Mesendoderm (in vitro differentiated cells): ENCODE measurements around the gene CFH.

ENCODE experiments used
- DNase-seq: peaks from one replicate; pipeline ENCODE4 v3.0.0; 2013
- H2AK5ac ChIP-seq: 2 replicates; pipeline ENCODE4 v1.6.1; 2013; ENCODE audit warnings: low read length, inconsistent platforms
- H2BK120ac ChIP-seq: 2 replicates; pipeline ENCODE4 v1.6.1; 2013; ENCODE audit warnings: low read depth, mild to moderate bottlenecking, low read length, moderate library complexity, mixed read lengths
- H2BK15ac ChIP-seq: replicated peaks from 2 replicates; pipeline ENCODE4 v1.6.1; 2013; ENCODE audit warnings: low read depth, mild to moderate bottlenecking, moderate library complexity
- H2BK5ac ChIP-seq: 2 replicates; pipeline ENCODE4 v1.6.1; 2013; ENCODE audit warnings: low read length, inconsistent platforms
- H3K18ac ChIP-seq: 2 replicates; pipeline ENCODE4 v1.6.1; 2013; ENCODE audit warnings: mild to moderate bottlenecking, low read length, mixed read lengths
- H3K23ac ChIP-seq: one replicate; pipeline ENCODE4 v1.6.1; 2013; ENCODE audit warnings: low read length
- H3K27ac ChIP-seq: 2 replicates; pipeline ENCODE4 v1.5.1; 2013; ENCODE audit warnings: low read depth, mild to moderate bottlenecking, inconsistent platforms, low read length, moderate library complexity
- H3K27me3 ChIP-seq: 2 replicates; pipeline ENCODE4 v1.6.1; 2013; ENCODE audit warnings: low read length, control low read depth, mild to moderate bottlenecking, inconsistent platforms; ENCODE audit not compliant: insufficient read depth, poor library complexity
- H3K36me3 ChIP-seq: 2 replicates; pipeline ENCODE4 v1.6.1; 2013; ENCODE audit warnings: low read length, inconsistent platforms; ENCODE audit not compliant: control insufficient read depth, insufficient read depth
- H3K4ac ChIP-seq: one replicate; pipeline ENCODE4 v1.6.1; 2013; ENCODE audit warnings: low read depth, mild to moderate bottlenecking, low read length, moderate library complexity
- H3K4me1 ChIP-seq: 2 replicates; pipeline ENCODE4 v1.6.1; 2013; ENCODE audit warnings: low read depth, low read length, inconsistent platforms; ENCODE audit not compliant: control insufficient read depth
- H3K4me2 ChIP-seq: 2 replicates; pipeline ENCODE4 v1.6.1; 2013; ENCODE audit warnings: low read length
- H3K4me3 ChIP-seq: 2 replicates; pipeline ENCODE4 v1.5.1; 2013; ENCODE audit warnings: mild to moderate bottlenecking, low read length
- H3K56ac ChIP-seq: one replicate; pipeline ENCODE4 v1.6.1; 2013; ENCODE audit warnings: low read length
- H3K79me1 ChIP-seq: 2 replicates; pipeline ENCODE4 v1.6.1; 2013; ENCODE audit warnings: low read length, inconsistent platforms
- H3K79me2 ChIP-seq: 2 replicates; pipeline ENCODE4 v1.6.1; 2013; ENCODE audit warnings: mild to moderate bottlenecking, low read length; ENCODE audit not compliant: control insufficient read depth, insufficient read depth
- H3K9ac ChIP-seq: 2 replicates; pipeline ENCODE4 v1.6.1; 2013; ENCODE audit warnings: low read length, inconsistent platforms
- H4K5ac ChIP-seq: one replicate; pipeline ENCODE4 v1.6.1; 2013; ENCODE audit warnings: low read length
- H4K8ac ChIP-seq: one replicate; pipeline ENCODE4 v1.6.1; 2013; ENCODE audit warnings: low read depth, mild to moderate bottlenecking, control low read depth, low read length, moderate library complexity
- WGBS: extraction: QIAGEN DNeasy Blood & Tissue Kit; methylation state at CpG from one replicate; pipeline ENCODE4 v1.1.7; 2013; ENCODE audit warnings: low lambda C conversion rate, missing lambda C conversion rate; ENCODE audit not compliant: insufficient coverage; ENCODE audit errors: extremely low coverage; 5-methylcytosine and 5-hydroxymethylcytosine counted together

CFH gene

DNA sequence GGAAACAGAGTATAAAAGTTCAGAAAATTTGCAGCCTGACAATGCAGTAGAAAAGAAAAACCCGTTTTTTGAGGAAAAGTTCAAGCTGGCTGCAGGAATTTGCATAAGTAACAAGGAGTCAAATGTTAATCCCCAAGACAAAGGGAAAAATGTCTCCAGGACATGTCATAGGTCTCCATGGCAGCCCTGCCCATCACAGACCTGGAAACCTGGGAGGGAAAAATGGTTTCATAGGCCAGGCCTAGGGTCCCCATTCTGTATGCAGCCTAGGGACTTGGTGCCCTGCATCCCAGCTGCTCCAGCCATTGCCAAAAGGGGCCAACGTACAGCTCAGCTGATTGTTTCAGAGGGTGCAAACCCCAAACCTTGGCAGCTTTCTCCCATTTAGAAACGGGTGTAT, 40.0 kb upstream of the CFH start:
- no peak overlapping the region for H4K8ac ChIP-seq
- H3K23ac ChIP-seq = no peak overlapping the region
- peaks cover 1% of the 10 kb centered on the region for H3K79me2 ChIP-seq
- no CpG with 5 or more reads among the region's 3 CpGs for WGBS
- no peak overlapping the region for H3K18ac ChIP-seq
- peak; percentile 66 for DNase-seq
- H3K4me2 ChIP-seq = no peak overlapping the region
- H2AK5ac ChIP-seq = no peak overlapping the region
- no peak overlapping the region for H2BK120ac ChIP-seq
- H2BK5ac ChIP-seq = no peak overlapping the region
- no peaks in the 10 kb centered on the region for H3K79me1 ChIP-seq
- H4K5ac ChIP-seq = no peak overlapping the region
- no peak overlapping the region for H3K9ac ChIP-seq
- no peak overlapping the region for H3K4ac ChIP-seq
- H3K56ac ChIP-seq = no peak overlapping the region
- no peak overlapping the region for H3K4me3 ChIP-seq
- H3K27me3 ChIP-seq = no peaks in the 10 kb centered on the region
- H3K27ac ChIP-seq = no peak overlapping the region
- H2BK15ac ChIP-seq = no peak overlapping the region
- no peaks in the 10 kb centered on the region for H3K36me3 ChIP-seq
- H3K4me1 ChIP-seq = no peaks in the 10 kb centered on the region

DNA sequence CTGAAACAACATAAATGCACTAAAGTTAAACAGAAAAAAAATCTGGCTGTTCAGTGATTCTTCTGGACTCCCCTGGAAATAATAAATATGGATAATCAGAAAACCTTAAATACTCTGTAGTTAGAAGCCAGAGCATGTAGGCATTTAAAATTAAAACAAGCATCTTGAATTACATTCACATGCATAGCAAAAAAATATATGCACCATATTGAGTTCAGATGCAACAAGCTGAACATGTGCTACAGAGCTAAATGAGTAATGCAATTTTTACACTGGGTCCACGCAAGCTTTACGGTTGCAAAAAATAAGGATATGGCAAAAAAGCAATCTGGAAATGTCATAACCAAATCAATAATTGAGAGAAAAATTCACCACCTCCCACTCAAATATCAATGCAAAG, 32.1 kb upstream of the CFH start:
- H3K4me2 ChIP-seq = no peak overlapping the region
- no peak overlapping the region for H2AK5ac ChIP-seq
- no peak overlapping the region for H3K27ac ChIP-seq
- no peak overlapping the region for H3K9ac ChIP-seq
- no peaks in the 10 kb centered on the region for H3K4me1 ChIP-seq
- no peaks in the 10 kb centered on the region for H3K79me1 ChIP-seq
- no peak overlapping the region for H2BK120ac ChIP-seq
- H3K4ac ChIP-seq = no peak overlapping the region
- no peaks in the 10 kb centered on the region for H3K36me3 ChIP-seq
- no CpG with 5 or more reads among the region's 2 CpGs for WGBS
- no peak for DNase-seq
- no peak overlapping the region for H3K23ac ChIP-seq
- no peak overlapping the region for H3K18ac ChIP-seq
- H2BK5ac ChIP-seq = no peak overlapping the region
- H3K27me3 ChIP-seq = no peaks in the 10 kb centered on the region
- no peak overlapping the region for H3K56ac ChIP-seq
- H3K79me2 ChIP-seq = no peaks in the 10 kb centered on the region
- no peak overlapping the region for H2BK15ac ChIP-seq
- H4K5ac ChIP-seq = no peak overlapping the region
- H3K4me3 ChIP-seq = no peak overlapping the region
- H4K8ac ChIP-seq = no peak overlapping the region

DNA sequence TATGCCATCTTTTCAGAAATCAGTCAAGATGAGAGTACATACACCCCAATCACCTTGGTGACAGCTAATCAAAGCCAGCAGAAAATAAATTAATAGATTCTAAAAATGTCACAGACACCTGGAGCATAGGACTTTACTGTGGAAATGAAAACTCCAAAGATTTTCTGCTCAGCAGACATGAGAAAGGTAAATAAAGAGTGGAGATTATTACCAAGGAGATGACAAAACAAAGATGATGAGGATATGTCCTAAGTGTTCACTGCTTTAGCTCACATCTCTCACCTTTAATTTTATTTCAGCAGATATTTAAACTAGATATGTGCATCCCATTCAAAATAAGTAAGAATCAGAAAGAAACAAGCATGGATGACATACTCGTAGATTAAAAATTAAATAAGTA, 28.8 kb upstream of the CFH start:
- Histone ChIP-seq H3K27me3 (no peaks in the 10 kb centered on the region), H3K79me1 (no peaks in the 10 kb centered on the region), H4K8ac (no peak overlapping the region), H2BK15ac (no peak overlapping the region), H3K27ac (no peak overlapping the region), H2BK120ac (no peak overlapping the region), H2BK5ac (no peak overlapping the region), H3K36me3 (no peaks in the 10 kb centered on the region), H3K18ac (no peak overlapping the region), H3K9ac (no peak overlapping the region), H3K56ac (no peak overlapping the region), H3K4me2 (no peak overlapping the region), H2AK5ac (no peak overlapping the region), H3K4ac (no peak overlapping the region), H4K5ac (no peak overlapping the region), H3K79me2 (no peaks in the 10 kb centered on the region), H3K4me1 (no peaks in the 10 kb centered on the region), H3K4me3 (no peak overlapping the region), H3K23ac (no peak overlapping the region)
- no CpG with 5 or more reads among the region's 1 CpG for WGBS
- no peak for DNase-seq

DNA sequence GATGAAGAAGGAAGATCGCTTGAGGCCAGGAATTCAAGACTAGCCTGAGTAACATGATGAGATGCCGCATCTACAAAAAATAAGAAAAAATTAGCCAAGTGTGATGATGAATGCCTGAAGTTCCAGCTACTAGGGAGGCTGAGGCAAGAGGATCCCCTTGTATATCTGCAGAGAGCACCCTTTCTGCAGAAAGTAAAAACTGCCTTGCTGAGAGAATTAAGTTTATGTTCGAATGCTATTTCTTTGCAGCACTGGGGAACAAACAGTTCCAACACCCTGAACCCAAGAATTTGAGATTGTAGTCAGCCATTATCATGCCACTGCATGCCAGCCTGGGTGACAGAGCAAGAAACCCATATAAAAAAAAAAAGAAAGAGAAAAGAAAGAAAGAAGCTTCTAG, 23.0 kb upstream of the CFH start:
- Histone ChIP-seq H2BK15ac (no peak overlapping the region), H3K79me1 (no peaks in the 10 kb centered on the region), H3K27me3 (no peaks in the 10 kb centered on the region), H3K23ac (no peak overlapping the region), H2BK120ac (no peak overlapping the region), H3K9ac (no peak overlapping the region), H3K4ac (no peak overlapping the region), H3K4me2 (no peak overlapping the region), H3K4me1 (no peaks in the 10 kb centered on the region), H3K56ac (no peak overlapping the region), H4K5ac (no peak overlapping the region), H3K4me3 (no peak overlapping the region), H3K79me2 (no peaks in the 10 kb centered on the region), H3K18ac (no peak overlapping the region), H4K8ac (no peak overlapping the region), H2BK5ac (no peak overlapping the region), H3K27ac (no peak overlapping the region), H2AK5ac (no peak overlapping the region), H3K36me3 (no peaks in the 10 kb centered on the region)
- DNase-seq = no peak
- no CpG with 5 or more reads among the region's 3 CpGs for WGBS

GRCh38 chr1:196637606-196638005, 14.2 kb upstream of the CFH start:
- H3K4ac ChIP-seq = no peak overlapping the region
- no peaks in the 10 kb centered on the region for H3K79me1 ChIP-seq
- H3K4me3 ChIP-seq = no peak overlapping the region
- H3K27me3 ChIP-seq = no peaks in the 10 kb centered on the region
- no peak overlapping the region for H4K5ac ChIP-seq
- H3K23ac ChIP-seq = no peak overlapping the region
- no peak overlapping the region for H3K56ac ChIP-seq
- no peak overlapping the region for H2BK5ac ChIP-seq
- H3K27ac ChIP-seq = no peak overlapping the region
- no peak for DNase-seq
- no peak overlapping the region for H2BK120ac ChIP-seq
- H4K8ac ChIP-seq = no peak overlapping the region
- H3K18ac ChIP-seq = no peak overlapping the region
- no peaks in the 10 kb centered on the region for H3K4me1 ChIP-seq
- H3K79me2 ChIP-seq = no peaks in the 10 kb centered on the region
- no peak overlapping the region for H3K9ac ChIP-seq
- no peak overlapping the region for H2BK15ac ChIP-seq
- no peaks in the 10 kb centered on the region for H3K36me3 ChIP-seq
- H3K4me2 ChIP-seq = no peak overlapping the region
- no CpG with 5 or more reads among the region's 6 CpGs for WGBS
- H2AK5ac ChIP-seq = no peak overlapping the region

- no peaks in the 10 kb centered on the region for H3K36me3 ChIP-seq
- no peak for DNase-seq
- no peak overlapping the region for H3K27ac ChIP-seq
- no peak overlapping the region for H2BK120ac ChIP-seq
- no peaks in the 10 kb centered on the region for H3K79me1 ChIP-seq
- no peak overlapping the region for H4K8ac ChIP-seq
- no peaks in the 10 kb centered on the region for H3K27me3 ChIP-seq
- H3K18ac ChIP-seq = no peak overlapping the region
- no peak overlapping the region for H4K5ac ChIP-seq
- H2AK5ac ChIP-seq = no peak overlapping the region
- no peak overlapping the region for H3K9ac ChIP-seq
- H3K79me2 ChIP-seq = no peaks in the 10 kb centered on the region
- no peaks in the 10 kb centered on the region for H3K4me1 ChIP-seq
- no peak overlapping the region for H2BK5ac ChIP-seq
- H3K4me3 ChIP-seq = no peak overlapping the region
- WGBS = no CpG with 5 or more reads among the region's 2 CpGs
- H2BK15ac ChIP-seq = no peak overlapping the region
- no peak overlapping the region for H3K56ac ChIP-seq
- no peak overlapping the region for H3K23ac ChIP-seq
- no peak overlapping the region for H3K4me2 ChIP-seq
- no peak overlapping the region for H3K4ac ChIP-seq
These were observed 13.4 kb upstream of the CFH start for GRCh38 chr1:196638466-196638865.
